DOHH2 (cell line): ENCODE measurements around the gene DENND6A.

Experiments used
- CTCF ChIP-seq: fragments of 200-600 bp; sonication (generic); IDR thresholded peaks from one replicate; pipeline ENCODE4 v1.5.1; 2014; ENCODE audit warnings: antibody characterized with exemption, mild to moderate bottlenecking, low read depth, low read length; ENCODE audit not compliant: poor library complexity, severe bottlenecking
- EZH2phosphoT487 ChIP-seq: fragments of 200-600 bp; sonication (generic); IDR thresholded peaks from 2 replicates; pipeline ENCODE4 v1.6.1; 2017; ENCODE audit warnings: borderline replicate concordance, mild to moderate bottlenecking, antibody characterized with exemption, low read length, moderate library complexity, mixed read lengths

- TF ChIP-seq CTCF (no peak), EZH2phosphoT487 (no peak)
Observed at GRCh38 chr3:57592306-57592705, 100.6 kb downstream of the DENND6A start.
